ENCODE results near the gene CD1B. TPM values are rescaled to one million over a fixed set of nuclear protein-coding genes. Genes with fewer than 3 reads are reported as not detected.
"Not testable (repeated sequence)": the region's sequence is repeated elsewhere in the genome, so short reads cannot be mapped to it uniquely, and the experiment has no call there.

Gene CD1B
- polyA plus RNA-seq, 1 donor from 2014 or later, result not detected

- TF ChIP-seq TAF1 (IDR thresholded peaks at IDR 0.05; ENCODE audit: low read depth) (no peak), EZH2 (IDR thresholded peaks at IDR 0.05; ENCODE audit: borderline replicate concordance, insufficient read depth, low read length, poor library complexity, severe bottlenecking) (no peak), POLR2AphosphoS5 (IDR thresholded peaks at IDR 0.05) (no peak), EP300 (conservative IDR thresholded peaks at IDR 0.05; ENCODE audit: poor library complexity, severe bottlenecking) (no peak), SMC3 (conservative IDR thresholded peaks at IDR 0.05; ENCODE audit: poor library complexity) (no peak), CTCF (IDR thresholded peaks at IDR 0.05; ENCODE audit: poor library complexity, severe bottlenecking) (no peak), RAD21 (conservative IDR thresholded peaks at IDR 0.05) (no peak), MXI1 (conservative IDR thresholded peaks at IDR 0.05; ENCODE audit: poor library complexity, severe bottlenecking) (no peak), REST (IDR thresholded peaks at IDR 0.05; ENCODE audit: borderline replicate concordance) (no peak)
- Histone ChIP-seq H3K27ac (ENCODE audit: low read length) (no peak within 1 kb of the TSS), H3K9me2 (ENCODE audit: insufficient read depth, low read length) (no peaks in the 10 kb centered on the region), H2AFZ (ENCODE audit: low read depth, low read length) (no peak within 1 kb of the TSS), H4K20me1 (ENCODE audit: insufficient read depth) (no peaks in the 10 kb centered on the region), H3K9me3 (ENCODE audit: low read length) (no peaks in the 10 kb centered on the region), H3K4me3 (ENCODE audit: low read length) (no peak within 1 kb of the TSS), H3F3A (ENCODE audit: insufficient read depth, low read length, poor library complexity, severe bottlenecking) (no peaks in the 10 kb centered on the region), H3K9ac (ENCODE audit: low read length) (no peak within 1 kb of the TSS), H3K79me2 (replicated peaks; ENCODE audit: insufficient read depth, low read length) (no peaks in the 10 kb centered on the region), H3K36me3 (ENCODE audit: insufficient read depth, low read length) (no peaks in the 10 kb centered on the region), H3K27me3 (ENCODE audit: insufficient read depth, low read depth, low read length) (no peaks in the 10 kb centered on the region), H3K4me2 (ENCODE audit: low read length) (no peak within 1 kb of the TSS)
Observed at GRCh38 chr1:158353303-158354075, 22.2 kb upstream of the CD1B start, which contains the start of gene CD1E. Gene CD1E, plus strand, starts transcription at chr1:158353894. Its CDS starts 95 bp downstream, at chr1:158353989.

GRCh38 chr1:158348946-158349345 is 17.6 kb upstream of the CD1B start:
- H3K9me2 ChIP-seq (ENCODE audit: insufficient read depth, low read length), result not testable (repeated sequence)

GRCh38 chr1:158336413-158336812 is 5.1 kb upstream of the CD1B start:
- H3F3A ChIP-seq (ENCODE audit: insufficient read depth, low read length, poor library complexity, severe bottlenecking); H3K4me2 ChIP-seq (ENCODE audit: low read length); H3K27me3 ChIP-seq (ENCODE audit: insufficient read depth, low read depth, low read length); H3K27ac ChIP-seq (ENCODE audit: low read length); H3K9me3 ChIP-seq (ENCODE audit: low read length); H3K36me3 ChIP-seq (ENCODE audit: insufficient read depth, low read length); H3K9me2 ChIP-seq (ENCODE audit: insufficient read depth, low read length); H3K79me2 ChIP-seq (replicated peaks; ENCODE audit: insufficient read depth, low read length); H2AFZ ChIP-seq (ENCODE audit: low read depth, low read length); H3K9ac ChIP-seq (ENCODE audit: low read length); H4K20me1 ChIP-seq (ENCODE audit: insufficient read depth); H3K4me3 ChIP-seq (ENCODE audit: low read length): not testable (repeated sequence)

More at GRCh38 chr1:158348946-158349345, 17.6 kb upstream of the CD1B start:
- H3F3A ChIP-seq (ENCODE audit: insufficient read depth, low read length, poor library complexity, severe bottlenecking); H3K4me2 ChIP-seq (ENCODE audit: low read length); H3K9me3 ChIP-seq (ENCODE audit: low read length); H3K36me3 ChIP-seq (ENCODE audit: insufficient read depth, low read length); H3K27me3 ChIP-seq (ENCODE audit: insufficient read depth, low read depth, low read length); H2AFZ ChIP-seq (ENCODE audit: low read depth, low read length); H3K27ac ChIP-seq (ENCODE audit: low read length); H3K4me3 ChIP-seq (ENCODE audit: low read length); H4K20me1 ChIP-seq (ENCODE audit: insufficient read depth); H3K79me2 ChIP-seq (replicated peaks; ENCODE audit: insufficient read depth, low read length); H3K9ac ChIP-seq (ENCODE audit: low read length): not testable (repeated sequence)
